ENCODE data around the gene CSF2RB. TPM values are rescaled to one million over a fixed set of nuclear protein-coding genes. Genes with fewer than 3 reads are reported as not detected.

Gene CSF2RB
- total RNA-seq, 1 donor from 2014 or later = 1.1 TPM

- DNase-seq (ENCODE audit: low spot score) = no peak
- ATAC-seq = no peak
Observed at GRCh38 chr22:36918586-36919284, 5.3 kb downstream of the CSF2RB start.

- peak; percentile 23 for ATAC-seq
- DNase-seq (ENCODE audit: low spot score) = no peak
Observed at GRCh38 chr22:36921309-36922104, 8.1 kb downstream of the CSF2RB start.

GRCh38 chr22:36922105-36922608, 8.7 kb downstream of the CSF2RB start:
- no peak for ATAC-seq
- no peak for DNase-seq (ENCODE audit: low spot score)

- no peak for ATAC-seq
- no peak for DNase-seq (ENCODE audit: low spot score)
Observed at GRCh38 chr22:36922711-36923110, 9.3 kb downstream of the CSF2RB start.

GRCh38 chr22:36923131-36923788, 9.8 kb downstream of the CSF2RB start:
- DNase-seq (ENCODE audit: low spot score) = no peak
- ATAC-seq = no peak

- ATAC-seq (no peak), DNase-seq (ENCODE audit: low spot score) (no peak)
Observed at GRCh38 chr22:36924151-36924698, 10.8 kb downstream of the CSF2RB start.

GRCh38 chr22:36925388-36926290, 12.2 kb downstream of the CSF2RB start:
- DNase-seq (ENCODE audit: low spot score) = no peak

GRCh38 chr22:36926309-36926708, 12.9 kb downstream of the CSF2RB start:
- DNase-seq (ENCODE audit: low spot score) (no peak), ATAC-seq (no peak)

More at GRCh38 chr22:36925388-36926290, 12.2 kb downstream of the CSF2RB start:
- no peak for ATAC-seq

GRCh38 chr22:36926721-36927435, 13.4 kb downstream of the CSF2RB start:
- ATAC-seq (no peak), DNase-seq (ENCODE audit: low spot score) (no peak)

GRCh38 chr22:36927671-36928070, 14.2 kb downstream of the CSF2RB start:
- DNase-seq (ENCODE audit: low spot score) = no peak

GRCh38 chr22:36928196-36928595, 14.8 kb downstream of the CSF2RB start:
- no peak for ATAC-seq
- no peak for DNase-seq (ENCODE audit: low spot score)

More at GRCh38 chr22:36927671-36928070, 14.2 kb downstream of the CSF2RB start:
- ATAC-seq = no peak

- DNase-seq (ENCODE audit: low spot score) (no peak), ATAC-seq (no peak)
Observed at GRCh38 chr22:36928786-36929535, 15.5 kb downstream of the CSF2RB start.

- no peak for DNase-seq (ENCODE audit: low spot score)
Observed at GRCh38 chr22:36929621-36930020, 16.2 kb downstream of the CSF2RB start.

GRCh38 chr22:36930041-36930935, 16.9 kb downstream of the CSF2RB start:
- ATAC-seq (no peak), DNase-seq (ENCODE audit: low spot score) (no peak)

More at GRCh38 chr22:36929621-36930020, 16.2 kb downstream of the CSF2RB start:
- ATAC-seq = no peak

GRCh38 chr22:36931446-36931845, 18.0 kb downstream of the CSF2RB start:
- no peak for DNase-seq (ENCODE audit: low spot score)
- no peak for ATAC-seq

GRCh38 chr22:36933629-36934417, 20.4 kb downstream of the CSF2RB start:
- no peak for ATAC-seq
- no peak for DNase-seq (ENCODE audit: low spot score)
